OCI-M2 (cell line): ENCODE results near the gene IDS.
"Not testable (repeated sequence)": the region's sequence is repeated elsewhere in the genome, so short reads cannot be mapped to it uniquely, and the experiment has no call there.

Source experiments
- DNase-seq: peaks from one replicate; lab custom pipeline; 2025; ENCODE audit not compliant: unreplicated experiment; lab: John Stamatoyannopoulos, UW

The IDS gene, protein sequence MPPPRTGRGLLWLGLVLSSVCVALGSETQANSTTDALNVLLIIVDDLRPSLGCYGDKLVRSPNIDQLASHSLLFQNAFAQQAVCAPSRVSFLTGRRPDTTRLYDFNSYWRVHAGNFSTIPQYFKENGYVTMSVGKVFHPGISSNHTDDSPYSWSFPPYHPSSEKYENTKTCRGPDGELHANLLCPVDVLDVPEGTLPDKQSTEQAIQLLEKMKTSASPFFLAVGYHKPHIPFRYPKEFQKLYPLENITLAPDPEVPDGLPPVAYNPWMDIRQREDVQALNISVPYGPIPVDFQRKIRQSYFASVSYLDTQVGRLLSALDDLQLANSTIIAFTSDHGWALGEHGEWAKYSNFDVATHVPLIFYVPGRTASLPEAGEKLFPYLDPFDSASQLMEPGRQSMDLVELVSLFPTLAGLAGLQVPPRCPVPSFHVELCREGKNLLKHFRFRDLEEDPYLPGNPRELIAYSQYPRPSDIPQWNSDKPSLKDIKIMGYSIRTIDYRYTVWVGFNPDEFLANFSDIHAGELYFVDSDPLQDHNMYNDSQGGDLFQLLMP

DNA sequence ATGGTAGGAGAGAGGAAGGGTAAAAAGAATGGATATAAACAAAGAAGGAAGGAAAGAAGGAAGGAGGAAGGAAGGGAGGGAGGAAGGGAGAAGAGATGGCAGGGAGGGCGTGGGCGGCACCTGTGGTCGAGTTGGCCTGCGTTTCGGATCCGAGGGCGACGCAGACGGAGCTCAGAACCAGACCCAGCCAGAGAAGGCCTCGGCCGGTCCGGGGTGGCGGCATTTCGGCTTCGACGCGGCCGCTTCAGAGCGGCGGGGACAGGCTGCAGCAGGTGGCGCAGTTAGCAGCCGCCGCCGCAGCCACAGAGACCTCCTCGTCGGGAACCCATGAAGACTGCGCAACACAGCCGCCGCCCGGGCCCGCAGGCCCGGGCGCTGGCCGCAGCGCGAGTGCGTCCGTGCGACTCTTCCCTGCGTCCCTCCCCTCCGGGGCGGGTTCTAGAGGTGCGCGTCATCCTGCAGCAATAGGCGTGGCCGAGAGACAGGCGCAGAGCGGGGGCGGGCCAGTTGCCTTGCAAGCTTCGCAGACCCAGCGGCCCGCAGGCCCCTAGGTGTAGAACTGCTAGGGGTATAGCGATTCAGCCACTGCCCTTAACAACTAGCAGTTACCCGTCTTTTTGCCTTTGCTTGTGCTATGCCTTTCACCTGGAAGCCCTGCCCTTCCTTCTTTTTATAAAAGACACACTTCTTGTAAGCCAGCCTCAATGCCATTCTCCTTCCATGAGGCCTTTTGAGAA lies at the start of gene IDS:
IDS (minus strand) TSS at position 392 of the 737 bp plus-strand sequence; CDS start at position 223, 169 bp downstream.
- DNase-seq: peak; percentile 3

DNA sequence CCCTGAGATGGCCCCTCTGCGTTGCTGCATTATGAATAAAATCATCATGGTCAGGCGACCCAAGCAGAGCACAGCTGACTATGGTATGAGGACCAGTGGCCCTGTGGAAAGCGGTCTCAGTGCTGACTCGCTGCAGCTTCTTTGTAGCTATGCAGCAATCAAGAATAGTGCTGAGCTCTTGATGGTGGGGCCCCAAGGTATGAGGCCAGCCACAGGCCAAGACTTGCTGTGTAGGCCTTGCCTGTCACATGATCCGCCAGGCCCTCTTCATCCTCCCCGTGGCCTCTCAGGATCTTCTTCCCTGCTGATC lies 46.8 kb upstream of the IDS start:
- DNase-seq: not testable (repeated sequence)

DNA sequence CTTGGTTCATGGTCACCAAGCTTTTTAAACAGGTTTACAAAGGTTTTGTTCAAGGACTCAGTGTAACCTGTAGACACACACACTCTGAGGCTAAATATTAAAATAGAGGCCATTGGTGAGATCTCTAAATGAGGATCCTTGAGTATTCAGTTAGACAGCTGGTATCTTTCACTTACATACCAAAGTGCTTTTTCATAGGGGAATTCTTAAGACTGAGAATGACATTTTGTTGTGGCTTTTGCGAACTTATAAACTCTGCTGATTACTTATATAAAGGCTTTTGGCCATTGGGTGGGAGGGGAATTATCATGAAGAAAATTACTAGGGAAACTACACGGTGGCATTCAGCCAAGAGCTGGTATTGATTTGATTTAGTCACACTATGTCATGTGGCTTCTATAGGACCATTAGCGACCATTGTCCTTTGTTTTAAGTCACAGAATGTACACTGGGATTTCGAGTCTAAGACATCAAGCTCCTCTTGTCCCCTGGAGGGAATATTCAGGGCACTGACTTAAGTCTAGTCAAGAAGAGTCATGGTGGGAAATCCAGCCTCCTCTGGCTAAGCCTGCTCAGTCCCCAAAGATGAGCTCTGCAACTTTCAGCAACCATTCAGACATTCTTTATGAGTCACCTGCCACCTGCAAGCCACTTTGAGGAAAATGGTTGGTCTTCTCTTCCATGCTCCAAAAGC lies 46.3 kb upstream of the IDS start:
- DNase-seq: not testable (repeated sequence)

DNA sequence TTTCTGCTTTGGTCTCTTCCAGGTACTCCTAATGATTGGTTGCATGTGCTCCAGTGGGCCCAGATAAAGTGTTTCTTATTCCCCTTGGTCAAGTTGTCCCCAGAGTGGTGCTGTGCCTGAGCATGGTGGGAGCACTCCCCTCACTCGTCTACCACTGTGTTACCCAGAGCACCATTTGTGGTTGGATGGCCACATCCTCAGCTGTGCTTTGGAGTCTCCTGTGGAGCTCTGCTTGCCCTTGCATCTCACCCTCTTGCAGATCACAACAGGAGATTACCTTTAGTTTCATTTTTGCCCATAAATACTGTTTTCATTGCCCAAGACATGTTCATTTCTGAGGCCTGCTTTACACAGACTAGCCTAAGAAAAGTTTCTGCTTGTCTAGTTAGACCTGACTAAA lies 45.3 kb upstream of the IDS start:
- not testable (repeated sequence) for DNase-seq

DNA sequence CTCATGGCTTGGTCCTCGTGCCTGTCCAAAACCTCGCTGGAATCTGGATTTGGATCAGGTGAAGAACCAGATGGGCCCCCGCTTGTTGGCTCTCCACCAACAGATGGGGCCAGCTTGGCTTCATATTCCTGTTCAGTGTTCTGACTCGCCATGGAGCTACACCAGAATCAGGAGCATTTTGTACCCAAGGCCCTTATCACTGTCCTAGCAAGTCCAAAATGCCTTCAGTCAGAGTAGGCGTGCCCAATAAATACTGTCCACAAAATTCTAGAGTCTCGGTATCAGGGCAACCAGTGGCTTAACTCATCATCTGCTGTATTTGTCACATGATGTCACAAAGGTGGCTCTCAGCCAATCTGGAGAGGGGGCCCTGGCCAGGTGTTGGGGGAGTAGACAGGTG lies 44.6 kb upstream of the IDS start, which contains the start of gene HSFX3:
HSFX3 (minus strand) TSS at position 224 of the 400 bp plus-strand sequence; CDS start at position 152, 72 bp downstream.
- not testable (repeated sequence) for DNase-seq

DNA sequence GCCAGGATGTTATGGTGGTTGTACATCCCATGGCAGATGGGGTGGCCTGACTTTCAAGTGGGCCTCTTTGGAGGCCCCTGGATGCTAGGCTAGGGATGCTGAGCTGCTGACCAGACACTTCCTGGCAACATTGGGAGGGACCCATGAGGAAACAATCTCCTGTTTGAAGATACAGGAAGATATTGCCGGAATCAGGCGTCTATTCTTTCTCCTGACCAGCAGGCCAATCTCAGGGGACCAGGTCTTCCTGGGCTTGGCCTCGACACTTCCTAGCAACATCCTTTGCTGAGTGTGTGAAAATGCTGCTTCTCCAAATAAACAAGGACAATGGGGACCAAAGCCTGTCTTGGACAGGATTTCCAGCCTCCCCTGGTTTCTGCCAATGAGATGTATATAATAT lies 42.7 kb upstream of the IDS start:
- DNase-seq: not testable (repeated sequence)

DNA sequence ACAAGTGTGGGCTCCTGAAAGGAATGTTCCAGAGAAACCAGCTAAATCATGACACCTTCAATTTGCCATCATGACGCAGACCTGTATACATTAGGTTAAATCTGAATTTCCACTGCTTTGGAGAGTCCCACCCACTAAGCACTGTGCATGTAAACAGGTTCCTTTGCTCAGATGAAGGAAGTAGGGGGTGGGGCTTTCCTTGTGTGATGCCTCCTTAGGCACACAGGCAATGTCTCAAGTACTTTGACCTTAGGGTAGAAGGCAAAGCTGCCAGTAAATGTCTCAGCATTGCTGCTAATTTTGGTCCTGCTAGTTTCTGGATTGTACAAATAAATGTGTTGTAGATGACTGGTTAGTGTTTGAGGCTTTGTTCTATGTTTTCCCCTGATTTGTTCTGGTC lies 41.9 kb upstream of the IDS start:
- DNase-seq: not testable (repeated sequence)

DNA sequence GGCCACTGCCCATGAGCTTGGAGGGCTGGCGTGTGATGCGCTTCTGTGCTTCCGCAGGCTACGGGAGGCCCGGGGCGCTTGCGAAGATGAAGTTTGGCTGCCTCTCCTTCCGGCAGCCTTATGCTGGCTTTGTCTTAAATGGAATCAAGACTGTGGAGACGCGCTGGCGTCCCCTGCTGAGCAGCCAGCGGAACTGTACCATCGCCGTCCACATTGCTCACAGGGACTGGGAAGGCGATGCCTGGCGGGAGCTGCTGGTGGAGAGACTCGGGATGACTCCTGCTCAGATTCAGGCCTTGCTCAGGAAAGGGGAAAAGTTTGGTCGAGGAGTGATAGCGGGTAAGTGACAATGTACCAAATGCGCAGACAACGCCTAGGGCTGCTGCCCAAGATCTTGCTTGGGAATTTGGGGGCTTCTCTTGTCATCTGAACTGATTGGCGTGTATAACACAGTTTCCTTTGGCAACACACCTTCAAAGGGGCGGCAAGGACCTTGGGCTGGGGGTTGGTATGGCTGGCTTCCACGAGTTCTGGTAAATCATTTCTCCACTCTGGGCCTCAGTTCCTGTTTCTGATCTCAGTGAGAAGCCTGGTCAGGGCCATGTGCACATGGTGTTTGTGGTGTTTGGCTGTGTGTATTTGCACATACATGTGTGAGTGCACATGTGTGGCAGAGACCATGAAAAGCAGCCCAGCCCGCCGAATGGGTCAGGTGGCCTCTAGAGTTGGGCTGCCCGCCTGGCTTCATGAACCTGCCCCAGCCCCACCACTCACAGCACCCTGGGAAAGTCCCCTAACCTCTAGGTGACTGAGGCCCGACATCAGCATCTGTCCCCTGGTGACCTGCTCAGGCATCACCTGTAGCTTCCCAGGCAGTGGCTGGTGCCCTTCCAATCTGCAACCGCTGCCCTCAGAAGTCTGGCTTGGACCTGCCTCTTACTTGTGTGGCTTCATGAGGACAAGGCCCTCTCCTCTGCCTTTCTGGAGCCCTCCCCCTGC lies 40.7 kb upstream of the IDS start:
- not testable (repeated sequence) for DNase-seq

DNA sequence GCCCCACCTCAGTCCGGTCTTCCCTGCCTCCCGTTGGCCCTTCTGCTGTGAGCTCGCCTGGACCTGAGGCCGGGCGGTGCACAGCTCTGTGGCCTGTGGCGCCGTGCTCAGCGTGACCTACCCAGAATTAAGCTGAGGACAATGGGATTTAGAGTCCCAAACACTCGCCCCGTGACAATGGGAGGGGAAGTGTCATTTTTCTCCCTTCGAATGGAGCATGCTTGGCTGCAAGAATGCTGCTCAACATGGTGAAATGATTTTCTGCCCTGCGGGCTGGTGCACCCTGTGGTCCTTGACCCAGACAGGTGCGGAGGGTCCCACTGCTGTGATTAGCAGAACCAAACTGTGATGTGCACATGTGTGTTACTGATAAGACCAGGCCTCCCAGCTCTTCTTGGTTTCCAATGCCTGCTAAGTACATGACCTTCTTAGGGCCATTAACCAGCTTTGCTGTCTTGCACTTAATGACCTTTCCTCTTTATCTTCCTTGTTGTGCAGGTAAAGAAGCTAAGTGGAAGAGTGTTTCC lies 36.5 kb upstream of the IDS start:
- no peak for DNase-seq

DNA sequence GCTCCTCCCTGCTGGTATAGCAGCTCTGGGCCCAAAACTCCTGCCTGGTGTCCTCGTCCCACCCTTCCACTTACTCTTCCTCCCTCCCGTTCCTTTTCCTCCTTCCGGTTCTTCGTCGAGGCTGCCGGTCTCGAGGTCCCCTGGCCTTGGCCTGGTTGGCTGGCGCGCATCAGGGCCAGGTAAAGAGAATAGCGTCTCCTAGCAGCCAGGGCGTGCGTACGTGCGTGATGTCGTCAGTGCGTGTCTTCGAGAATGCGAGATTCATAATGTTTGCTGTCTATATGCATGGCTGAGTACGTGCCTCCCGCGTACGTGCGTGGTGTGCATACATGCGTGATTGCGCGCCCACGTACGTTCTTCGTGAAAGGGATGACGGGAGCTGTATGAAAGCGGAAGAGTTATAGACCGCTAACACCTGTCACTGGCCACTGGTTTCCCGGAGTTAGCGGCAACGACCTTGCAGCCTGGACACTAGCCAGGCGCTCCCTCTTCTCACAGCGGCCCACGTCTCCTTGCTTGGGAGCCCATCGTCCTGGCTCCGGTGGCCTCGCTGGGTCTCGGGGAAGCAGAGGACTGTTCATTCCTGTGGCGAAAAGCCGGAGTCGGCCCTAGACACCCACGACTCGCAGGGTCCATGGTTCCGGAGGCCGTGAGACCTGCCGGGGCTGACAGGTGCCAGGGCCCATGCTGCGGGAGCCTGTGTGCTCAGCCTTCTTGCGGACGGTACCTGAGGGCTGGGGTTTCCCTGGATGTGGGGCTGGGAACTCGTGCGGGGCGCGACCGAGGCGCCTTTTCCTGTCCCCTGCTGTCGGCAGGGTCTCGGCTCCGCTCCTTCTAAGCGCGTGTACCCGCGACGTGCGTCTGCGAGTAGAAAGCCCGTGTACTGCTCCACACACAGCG lies 35.8 kb upstream of the IDS start, which contains the start of gene EOLA1:
EOLA1 (plus strand) TSS at position 392 of the 900 bp plus-strand sequence. CDS start 4,619 bp downstream, outside the sequence.
- DNase-seq: no peak

DNA sequence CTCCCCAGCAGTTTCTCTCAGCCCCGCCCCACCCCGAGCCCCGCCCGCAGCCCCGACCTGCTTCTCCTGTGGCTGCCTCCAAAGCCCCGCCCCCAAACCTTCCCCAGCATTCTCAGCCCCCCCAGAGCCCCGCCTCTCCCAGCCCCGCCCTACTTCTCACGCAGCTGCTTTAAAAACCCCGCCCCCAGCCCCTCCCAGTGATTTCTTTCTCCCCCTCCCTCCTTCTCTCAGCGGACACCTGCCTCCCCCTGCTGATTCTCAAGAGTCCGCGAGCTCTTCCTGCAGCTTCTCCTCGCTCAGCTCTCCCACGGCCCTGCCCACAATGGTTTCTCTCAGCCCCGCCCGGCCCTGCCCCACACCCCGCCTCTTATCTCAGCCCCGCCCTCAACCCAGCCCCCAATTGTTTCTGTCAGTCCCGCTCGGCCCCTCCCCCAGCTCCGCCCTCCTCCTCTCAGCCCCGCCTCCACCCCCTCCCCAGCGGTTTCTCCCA lies 35.1 kb upstream of the IDS start:
- no peak for DNase-seq

DNA sequence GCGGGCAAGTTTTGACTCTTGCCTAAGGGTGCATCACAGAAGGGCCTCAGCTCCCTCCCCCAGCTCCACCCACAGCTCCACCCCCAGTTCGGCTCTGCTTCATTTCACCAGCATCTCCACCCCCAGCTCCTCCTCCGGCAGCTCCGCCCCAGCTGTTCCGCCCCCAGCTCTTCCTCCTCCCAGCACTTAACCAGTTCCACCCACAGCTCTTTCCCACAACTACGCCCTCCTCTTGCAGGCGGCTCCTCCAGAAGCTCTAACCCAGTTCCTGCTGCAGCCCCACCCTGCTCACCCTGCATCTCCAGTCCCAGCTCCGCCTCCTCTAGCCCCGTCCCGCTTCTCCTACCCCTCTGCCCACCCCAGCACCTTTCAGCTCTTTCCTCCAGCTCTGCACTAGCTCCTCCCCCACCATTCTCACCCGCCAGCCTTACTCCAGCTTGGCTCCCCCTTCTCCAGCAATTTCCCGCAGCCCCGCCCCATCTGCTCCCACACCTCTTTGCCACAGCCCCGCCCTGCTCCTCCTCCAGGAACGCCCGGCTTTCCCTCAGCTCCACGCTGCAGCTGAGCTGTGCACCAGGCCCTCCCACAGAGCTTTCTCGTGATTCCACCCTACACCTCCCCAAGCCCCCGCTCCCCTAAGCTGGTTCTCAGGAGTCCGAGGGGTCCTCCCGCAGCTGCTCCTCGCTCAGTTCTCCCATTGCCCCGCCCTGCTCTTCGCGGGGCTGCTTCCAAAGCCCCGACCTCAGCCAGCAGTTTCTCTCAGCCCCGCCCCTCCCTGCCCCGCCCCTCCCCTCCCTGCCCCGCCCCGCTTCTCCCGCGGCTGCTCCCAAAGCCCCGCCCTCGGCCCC lies 34.4 kb upstream of the IDS start:
- peak; percentile 27 for DNase-seq

DNA sequence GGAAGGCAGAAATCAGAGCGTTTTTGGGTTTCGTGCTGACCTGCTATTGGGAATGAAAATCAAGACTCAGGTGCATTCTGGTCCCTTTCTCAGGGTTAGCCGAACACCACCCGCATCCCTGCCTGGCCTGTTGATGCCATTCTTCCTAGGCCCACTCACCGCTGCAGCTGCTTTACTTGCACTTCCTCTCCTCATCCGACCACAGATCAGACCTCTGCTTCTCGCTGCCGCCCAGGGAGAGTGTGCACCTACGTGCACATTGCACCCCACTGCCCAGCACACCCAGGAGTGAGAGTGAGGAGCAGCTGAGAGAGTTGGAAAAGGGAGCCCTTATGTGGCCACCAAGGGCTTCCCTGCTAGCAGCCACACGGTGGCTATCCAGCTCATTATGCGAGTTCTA lies 32.4 kb upstream of the IDS start:
- not testable (repeated sequence) for DNase-seq

DNA sequence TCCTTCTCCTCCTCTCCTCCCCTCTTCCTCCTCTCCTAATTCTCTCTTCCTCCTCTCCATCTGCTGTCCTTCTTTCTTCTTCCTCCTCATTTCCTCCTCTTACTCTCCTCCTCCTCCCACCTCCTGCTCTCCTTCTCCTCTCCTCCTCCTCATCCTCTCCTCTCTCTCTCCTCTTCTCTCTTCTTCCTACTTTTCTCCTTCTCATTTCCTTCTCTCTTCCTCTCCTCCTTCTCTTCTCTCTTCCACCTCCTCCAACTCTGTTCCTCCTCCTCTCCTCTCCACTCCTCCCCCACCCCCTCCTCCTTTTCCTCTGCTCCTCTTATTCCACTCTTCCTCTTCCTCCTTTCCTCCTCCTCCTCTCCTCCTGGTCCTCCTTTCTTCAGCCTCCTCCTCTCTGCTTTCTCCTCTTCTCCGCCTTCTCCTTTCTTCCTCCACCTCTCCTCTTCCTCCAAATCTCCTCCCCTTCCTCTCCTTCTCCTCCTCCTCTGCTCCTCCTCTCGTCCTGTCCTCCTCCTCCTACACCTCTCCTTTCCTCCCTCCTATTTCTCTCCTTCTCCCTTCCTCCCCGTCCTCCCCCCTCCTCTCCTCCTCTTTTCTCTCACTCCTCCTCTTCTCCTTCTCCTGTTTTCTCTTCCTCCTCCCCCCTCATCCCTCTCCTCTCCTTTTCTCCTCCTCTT lies 30.0 kb upstream of the IDS start:
- DNase-seq: not testable (repeated sequence)

DNA sequence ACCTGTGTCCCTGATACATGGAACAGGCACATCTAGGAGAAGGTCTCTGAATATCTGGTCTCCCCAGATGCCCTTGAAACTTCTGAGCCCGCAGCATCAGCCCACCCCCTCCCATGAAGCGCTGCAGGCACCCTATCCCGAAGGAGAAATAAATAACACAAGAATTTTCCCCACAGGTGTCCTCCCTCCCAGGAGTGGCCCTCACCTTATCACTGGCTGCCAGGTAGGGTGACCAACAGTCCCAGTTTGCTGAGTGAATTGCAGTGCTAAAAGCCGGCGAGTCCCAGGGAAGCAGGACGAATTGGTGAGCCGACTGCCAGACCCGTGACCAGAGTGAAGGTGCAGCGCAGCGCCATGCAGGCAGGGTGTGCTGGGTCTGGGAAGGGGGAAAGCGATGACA lies 28.9 kb upstream of the IDS start:
- not testable (repeated sequence) for DNase-seq

DNA sequence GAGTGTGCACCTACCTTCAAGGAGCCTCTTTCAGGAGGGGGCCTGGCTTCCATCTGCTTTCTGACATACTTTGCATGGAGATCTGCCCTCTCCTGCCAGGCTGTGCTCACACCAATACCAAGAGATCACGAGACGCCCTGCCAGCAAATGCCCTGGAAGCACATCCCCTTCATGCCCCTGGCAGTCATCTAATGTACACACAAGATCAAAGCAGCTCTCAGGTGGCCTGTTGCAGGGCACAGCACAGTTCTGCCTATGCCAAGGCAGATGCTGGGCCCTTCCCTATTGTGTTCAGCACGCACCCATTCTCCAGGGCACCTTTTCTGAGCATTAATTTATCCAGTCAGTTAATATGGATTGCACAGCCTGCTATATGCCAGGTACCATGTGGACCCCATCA lies 27.8 kb upstream of the IDS start:
- DNase-seq: not testable (repeated sequence)

DNA sequence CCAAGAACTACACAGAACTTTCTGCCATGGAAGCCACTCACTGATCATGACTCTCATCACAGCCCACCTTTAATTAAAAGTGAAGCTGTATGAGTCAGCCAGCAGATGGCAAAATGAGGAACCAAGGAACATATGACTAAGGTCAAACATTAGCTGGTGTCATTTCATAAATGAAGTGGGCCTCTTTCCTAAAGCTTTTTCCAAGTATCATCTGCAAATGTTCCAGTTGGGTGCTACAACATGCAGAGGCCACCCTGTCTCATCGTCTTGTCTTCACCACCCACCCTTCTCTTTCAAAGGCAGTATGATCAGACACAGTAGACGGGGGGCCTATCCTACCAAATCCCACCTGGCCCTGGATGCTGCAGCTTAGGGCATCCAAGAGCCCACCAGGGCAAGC lies 26.5 kb upstream of the IDS start:
- DNase-seq: no peak
